ACC112 (cell line): ENCODE results near the gene SPATA12.
"Not testable (repeated sequence)": the region's sequence is repeated elsewhere in the genome, so short reads cannot be mapped to it uniquely, and the experiment has no call there.

Experiments used
- H2AFZ ChIP-seq: fragments of 200-600 bp; sonication (generic); one replicate; pipeline ENCODE4 v1.6.0; 2017; ENCODE audit warnings: antibody characterized with exemption, low read length; ENCODE audit not compliant: unreplicated experiment
- H3K27ac ChIP-seq: fragments of 200-600 bp; sonication (generic); 2 replicates; pipeline ENCODE4 v1.5.1; 2014; ENCODE audit warnings: low read depth, mild to moderate bottlenecking, antibody characterized with exemption, low read length, moderate library complexity
- H3K27me3 ChIP-seq: fragments of 200-600 bp; sonication (generic); 2 replicates; pipeline ENCODE4 v1.6.1; 2014; ENCODE audit warnings: mild to moderate bottlenecking, antibody characterized with exemption, low read length, moderate library complexity, mixed read lengths; ENCODE audit not compliant: insufficient read depth
- H3K36me3 ChIP-seq: fragments of 200-600 bp; sonication (generic); 2 replicates; pipeline ENCODE4 v1.6.1; 2016; ENCODE audit warnings: mild to moderate bottlenecking, antibody characterized with exemption, low read length, moderate library complexity, mixed read lengths; ENCODE audit not compliant: insufficient read depth
- H3K4me1 ChIP-seq: fragments of 200-600 bp; sonication (generic); one replicate; pipeline ENCODE4 v1.6.1; 2016; ENCODE audit warnings: low read length, mixed read lengths; ENCODE audit not compliant: insufficient read depth, unreplicated experiment, control insufficient read depth
- H3K4me3 ChIP-seq: fragments of 200-600 bp; sonication (generic); 2 replicates; pipeline ENCODE4 v1.5.1; 2014; ENCODE audit warnings: mild to moderate bottlenecking, low read depth, low read length
- H3K79me2 ChIP-seq: fragments of 200-600 bp; sonication (generic); one replicate; pipeline ENCODE4 v1.6.0; 2016; ENCODE audit warnings: low read length; ENCODE audit not compliant: control insufficient read depth, unreplicated experiment, insufficient read depth

SPATA12 gene

GRCh38 chr3:57081173-57081572 lies 20.7 kb downstream of the SPATA12 start:
- Histone ChIP-seq H3K79me2 (no peaks in the 10 kb centered on the region), H3K27ac (no peak overlapping the region), H3K36me3 (no peaks in the 10 kb centered on the region), H3K27me3 (peaks cover 16% of the 10 kb centered on the region), H3K4me1 (no peaks in the 10 kb centered on the region), H2AFZ (no peak overlapping the region), H3K4me3 (no peak overlapping the region)

GRCh38 chr3:57082481-57082880 lies 22.0 kb downstream of the SPATA12 start:
- no peaks in the 10 kb centered on the region for H3K4me1 ChIP-seq
- no peaks in the 10 kb centered on the region for H3K36me3 ChIP-seq
- H3K27me3 ChIP-seq = peaks cover 10% of the 10 kb centered on the region
- H3K4me3 ChIP-seq = no peak overlapping the region
- H3K27ac ChIP-seq = no peak overlapping the region
- H2AFZ ChIP-seq = no peak overlapping the region
- H3K79me2 ChIP-seq = no peaks in the 10 kb centered on the region

GRCh38 chr3:57083266-57083995 lies 23.0 kb downstream of the SPATA12 start:
- H3K27ac ChIP-seq, H3K4me1 ChIP-seq, H3K4me3 ChIP-seq, H3K36me3 ChIP-seq, H3K79me2 ChIP-seq, H3K27me3 ChIP-seq, H2AFZ ChIP-seq: not testable (repeated sequence)

- Histone ChIP-seq H3K27me3 (no peaks in the 10 kb centered on the region), H3K27ac (no peak overlapping the region), H3K4me1 (no peaks in the 10 kb centered on the region), H3K36me3 (no peaks in the 10 kb centered on the region), H3K79me2 (no peaks in the 10 kb centered on the region), H2AFZ (no peak overlapping the region), H3K4me3 (no peak overlapping the region)
Observed at GRCh38 chr3:57085211-57085610, 24.7 kb downstream of the SPATA12 start.

GRCh38 chr3:57086201-57086600 lies 25.7 kb downstream of the SPATA12 start:
- Histone ChIP-seq H3K36me3 (no peaks in the 10 kb centered on the region), H2AFZ (no peak overlapping the region), H3K4me1 (no peaks in the 10 kb centered on the region), H3K4me3 (no peak overlapping the region), H3K79me2 (no peaks in the 10 kb centered on the region), H3K27me3 (no peaks in the 10 kb centered on the region), H3K27ac (no peak overlapping the region)

- Histone ChIP-seq H3K27ac (no peak overlapping the region), H3K36me3 (no peaks in the 10 kb centered on the region), H3K79me2 (no peaks in the 10 kb centered on the region), H2AFZ (no peak overlapping the region), H3K4me1 (no peaks in the 10 kb centered on the region), H3K27me3 (no peaks in the 10 kb centered on the region), H3K4me3 (no peak overlapping the region)
Observed at GRCh38 chr3:57087361-57088092, 27.1 kb downstream of the SPATA12 start.

- H3K4me3 ChIP-seq = no peak overlapping the region
- H3K27me3 ChIP-seq = no peaks in the 10 kb centered on the region
- no peak overlapping the region for H2AFZ ChIP-seq
- H3K36me3 ChIP-seq = no peaks in the 10 kb centered on the region
- H3K27ac ChIP-seq = no peak overlapping the region
- no peaks in the 10 kb centered on the region for H3K4me1 ChIP-seq
- no peaks in the 10 kb centered on the region for H3K79me2 ChIP-seq
Observed at GRCh38 chr3:57088503-57088902, 28.0 kb downstream of the SPATA12 start.

GRCh38 chr3:57089043-57089442 lies 28.6 kb downstream of the SPATA12 start:
- no peak overlapping the region for H2AFZ ChIP-seq

GRCh38 chr3:57091521-57092273 lies 31.2 kb downstream of the SPATA12 start:
- H3K4me1 ChIP-seq = peaks cover 7% of the 10 kb centered on the region
- H2AFZ ChIP-seq = no peak overlapping the region
- H3K79me2 ChIP-seq = no peaks in the 10 kb centered on the region
- no peaks in the 10 kb centered on the region for H3K27me3 ChIP-seq
- no peaks in the 10 kb centered on the region for H3K36me3 ChIP-seq
- no peak overlapping the region for H3K4me3 ChIP-seq
- H3K27ac ChIP-seq = no peak overlapping the region

More at GRCh38 chr3:57089043-57089442, 28.6 kb downstream of the SPATA12 start:
- Histone ChIP-seq H3K36me3 (no peaks in the 10 kb centered on the region), H3K27me3 (no peaks in the 10 kb centered on the region), H3K27ac (no peak overlapping the region), H3K4me3 (no peak overlapping the region), H3K79me2 (no peaks in the 10 kb centered on the region), H3K4me1 (peaks cover 2% of the 10 kb centered on the region)

- H3K27me3 ChIP-seq = no peaks in the 10 kb centered on the region
- H3K79me2 ChIP-seq = no peaks in the 10 kb centered on the region
- H2AFZ ChIP-seq = no peak overlapping the region
- H3K4me1 ChIP-seq = peaks cover 7% of the 10 kb centered on the region
- H3K4me3 ChIP-seq = no peak overlapping the region
- no peaks in the 10 kb centered on the region for H3K36me3 ChIP-seq
- H3K27ac ChIP-seq = no peak overlapping the region
Observed at GRCh38 chr3:57093489-57093888, 33.0 kb downstream of the SPATA12 start.
